Astrocyte (in vitro differentiated cells and primary cell): ENCODE measurements around the gene TREX2.

Experiments
- CTCF ChIP-seq: IDR thresholded peaks from 2 replicates; pipeline ENCODE4 v1.5.1; 2011; ENCODE audit warnings: low read depth, mild to moderate bottlenecking, inconsistent platforms, low read length, moderate library complexity; ENCODE audit not compliant: insufficient read depth
- EZH2 ChIP-seq: IDR thresholded peaks from 2 replicates; pipeline ENCODE4 v1.6.1; 2012; ENCODE audit warnings: mild to moderate bottlenecking, low read length, inconsistent platforms; ENCODE audit not compliant: insufficient read depth

- TF ChIP-seq CTCF (no peak), EZH2 (no peak)
These were observed 22.2 kb upstream of the TREX2 start for GRCh38 chrX:153468008-153468580.
